ENCODE data around the gene TBC1D14. TPM values are rescaled to one million over a fixed set of nuclear protein-coding genes. Genes with fewer than 3 reads are reported as not detected.

Gene TBC1D14
- total and polyA plus RNA-seq, 9 of the 15 experiments (the other 6 are each of a cell fraction or from before 2014, with no cell fraction given) = 2.1 to 59.6 (median 44.8) TPM

DNA sequence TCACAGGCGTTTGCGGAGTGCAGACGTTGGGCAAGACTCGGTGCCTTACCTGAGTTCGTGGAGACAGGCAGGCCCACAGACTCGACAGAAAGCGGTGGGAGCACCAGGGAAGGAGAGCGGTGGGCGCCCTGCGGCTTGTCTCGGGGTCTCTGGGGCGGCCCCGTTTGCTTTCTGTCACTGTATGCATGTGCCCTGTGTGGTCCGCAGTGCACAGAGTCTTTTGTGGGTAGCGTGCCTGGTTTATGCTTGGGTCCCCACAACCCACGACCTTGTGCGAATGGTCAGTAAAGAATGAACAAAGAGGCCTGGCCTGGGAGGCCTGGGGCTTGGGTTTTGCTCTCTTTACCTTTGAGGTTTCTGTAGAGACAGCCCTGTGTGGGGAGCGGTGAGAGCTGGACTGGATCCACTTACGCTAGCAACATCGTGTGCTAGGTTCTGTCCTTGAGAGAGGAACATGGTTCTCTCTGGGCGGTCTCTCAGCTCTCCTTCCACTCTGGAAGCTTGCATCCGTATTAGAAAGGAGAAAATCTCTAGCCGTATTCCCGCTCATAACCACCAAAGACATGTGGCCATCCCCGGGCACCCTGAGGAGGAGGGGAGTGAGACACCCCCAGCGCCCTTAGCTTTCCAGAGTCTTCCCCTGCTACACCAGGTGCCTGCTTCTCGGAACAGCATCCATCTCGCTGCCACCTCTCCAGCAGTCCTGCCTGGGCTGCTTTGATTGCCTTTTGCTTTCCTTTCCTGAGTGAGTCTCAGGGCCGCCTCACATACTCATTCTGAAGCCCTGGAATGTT lies 134.7 kb downstream of the TBC1D14 start:
- H2AFZ ChIP-seq (ENCODE audit: low read depth, low read length) = peak overlapping the region; percentile 95
- H4K20me1 ChIP-seq (replicated peaks; ENCODE audit: control insufficient read depth, insufficient read depth, low read length) = peaks cover 20% of the 10 kb centered on the region
- H3K79me2 ChIP-seq (ENCODE audit: control insufficient read depth, insufficient read depth, low read length) = peaks cover 53% of the 10 kb centered on the region
- FAIRE-seq = peak; percentile 73
- POLR2A ChIA-PET = interaction anchor here (0.6 to 2.0 kb wide), 8 partner anchors 10 to 134 kb away, joined by 3 to 10 read pairs (median 4); no protein-coding TSS in a partner anchor
- H3K4me1 ChIP-seq (replicated peaks in 1 of 2; ENCODE audit: control insufficient read depth in 2 of 2, insufficient read depth in 2 of 2, low read length in 2 of 2) = peaks cover 12 to 41% of the 10 kb centered on the region in 2 experiments; a peak in 4 of 5 replicates
- 16% methylated on average over 25 of the region's 29 CpGs for WGBS (ENCODE audit: insufficient coverage, low coverage, missing lambda C conversion rate)
- H3K4me2 ChIP-seq (ENCODE audit: insufficient read depth, low read length) = peak overlapping the region; percentile 86
- peak overlapping the region; percentile 96 for H3K4me3 ChIP-seq
- DNase-seq (ENCODE audit: extremely low read depth in 1 of 4, low spot score in 3 of 4) = no peak
- intact Hi-C loops (cut with micrococcal nuclease) (no loop called here), in situ Hi-C loops (cut with MboI) (no loop called here)
- no peaks in the 10 kb centered on the region for H3K27me3 ChIP-seq (ENCODE audit: control insufficient read depth in 2 of 2, insufficient read depth in 2 of 2, low read length in 2 of 2)
- no peaks in the 10 kb centered on the region for H3K9me3 ChIP-seq (replicated peaks; ENCODE audit: control insufficient read depth, insufficient read depth, low read depth, low read length)
- H3K9me1 ChIP-seq (ENCODE audit: control insufficient read depth, insufficient read depth, low read length) = no peaks in the 10 kb centered on the region
- BruUV-seq (replicated peaks) = no TSS peak
- peak; percentile 1; the same call in 2 of the 3 replicates for ATAC-seq
- H3K27ac ChIP-seq (ENCODE audit: extremely low read depth, low read depth, low read length) = peak overlapping the region; percentile 79
- H3K9ac ChIP-seq (ENCODE audit: insufficient read depth in 1 of 2, low read depth in 2 of 2, low read length in 2 of 2) = peak overlapping the region; percentile 87 to 100
- H3K36me3 ChIP-seq (ENCODE audit: control insufficient read depth, insufficient read depth, low read length) = peaks cover 9% of the 10 kb centered on the region; the same call in 1 of the 3 replicates
- CTCF ChIA-PET (ENCODE audit: low intra/inter-chr PET ratio) = no interaction called here
- TF ChIP-seq ZNF408 (CRISPR knock-in tag; IDR thresholded peaks at IDR 0.05; ENCODE audit: low read depth) (no peak), ZNF316 (IDR thresholded peaks at IDR 0.05) (no peak), TBL1XR1 (IDR thresholded peaks at IDR 0.05; ENCODE audit: low read length in 2 of 2) (no peak), MCM7 (IDR thresholded peaks at IDR 0.05) (no peak), SRF (CRISPR knock-in tag; IDR thresholded peaks at IDR 0.05) (no peak), NR2F6 (CRISPR knock-in tag; IDR thresholded peaks at IDR 0.05) (no peak), TRIM28 (IDR thresholded peaks at IDR 0.05) (no peak), TAL1 (IDR thresholded peaks at IDR 0.05) (no peak), KAT8 (IDR thresholded peaks at IDR 0.05; ENCODE audit: low read depth) (no peak)
- TF ChIP-seq, protein P1, sequence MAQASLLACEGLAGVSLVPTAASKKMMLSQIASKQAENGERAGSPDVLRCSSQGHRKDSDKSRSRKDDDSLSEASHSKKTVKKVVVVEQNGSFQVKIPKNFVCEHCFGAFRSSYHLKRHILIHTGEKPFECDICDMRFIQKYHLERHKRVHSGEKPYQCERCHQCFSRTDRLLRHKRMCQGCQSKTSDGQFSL (CRISPR knock-in tag; IDR thresholded peaks at IDR 0.05) = no peak
- TF ChIP-seq, protein P1 (tag; IDR thresholded peaks at IDR 0.05) = no peak
- TF ChIP-seq, protein P2, sequence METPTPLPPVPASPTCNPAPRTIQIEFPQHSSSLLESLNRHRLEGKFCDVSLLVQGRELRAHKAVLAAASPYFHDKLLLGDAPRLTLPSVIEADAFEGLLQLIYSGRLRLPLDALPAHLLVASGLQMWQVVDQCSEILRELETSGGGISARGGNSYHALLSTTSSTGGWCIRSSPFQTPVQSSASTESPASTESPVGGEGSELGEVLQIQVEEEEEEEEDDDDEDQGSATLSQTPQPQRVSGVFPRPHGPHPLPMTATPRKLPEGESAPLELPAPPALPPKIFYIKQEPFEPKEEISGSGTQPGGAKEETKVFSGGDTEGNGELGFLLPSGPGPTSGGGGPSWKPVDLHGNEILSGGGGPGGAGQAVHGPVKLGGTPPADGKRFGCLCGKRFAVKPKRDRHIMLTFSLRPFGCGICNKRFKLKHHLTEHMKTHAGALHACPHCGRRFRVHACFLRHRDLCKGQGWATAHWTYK (CRISPR knock-in tag; IDR thresholded peaks at IDR 0.05) = no peak
- TF ChIP-seq, protein P3, sequence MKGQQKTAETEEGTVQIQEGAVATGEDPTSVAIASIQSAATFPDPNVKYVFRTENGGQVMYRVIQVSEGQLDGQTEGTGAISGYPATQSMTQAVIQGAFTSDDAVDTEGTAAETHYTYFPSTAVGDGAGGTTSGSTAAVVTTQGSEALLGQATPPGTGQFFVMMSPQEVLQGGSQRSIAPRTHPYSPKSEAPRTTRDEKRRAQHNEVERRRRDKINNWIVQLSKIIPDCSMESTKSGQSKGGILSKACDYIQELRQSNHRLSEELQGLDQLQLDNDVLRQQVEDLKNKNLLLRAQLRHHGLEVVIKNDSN (CRISPR knock-in tag; IDR thresholded peaks at IDR 0.05) = 0 out of 2 replicates have a peak, but pooled peaks have one; percentile 0
- TF ChIP-seq, protein P4, sequence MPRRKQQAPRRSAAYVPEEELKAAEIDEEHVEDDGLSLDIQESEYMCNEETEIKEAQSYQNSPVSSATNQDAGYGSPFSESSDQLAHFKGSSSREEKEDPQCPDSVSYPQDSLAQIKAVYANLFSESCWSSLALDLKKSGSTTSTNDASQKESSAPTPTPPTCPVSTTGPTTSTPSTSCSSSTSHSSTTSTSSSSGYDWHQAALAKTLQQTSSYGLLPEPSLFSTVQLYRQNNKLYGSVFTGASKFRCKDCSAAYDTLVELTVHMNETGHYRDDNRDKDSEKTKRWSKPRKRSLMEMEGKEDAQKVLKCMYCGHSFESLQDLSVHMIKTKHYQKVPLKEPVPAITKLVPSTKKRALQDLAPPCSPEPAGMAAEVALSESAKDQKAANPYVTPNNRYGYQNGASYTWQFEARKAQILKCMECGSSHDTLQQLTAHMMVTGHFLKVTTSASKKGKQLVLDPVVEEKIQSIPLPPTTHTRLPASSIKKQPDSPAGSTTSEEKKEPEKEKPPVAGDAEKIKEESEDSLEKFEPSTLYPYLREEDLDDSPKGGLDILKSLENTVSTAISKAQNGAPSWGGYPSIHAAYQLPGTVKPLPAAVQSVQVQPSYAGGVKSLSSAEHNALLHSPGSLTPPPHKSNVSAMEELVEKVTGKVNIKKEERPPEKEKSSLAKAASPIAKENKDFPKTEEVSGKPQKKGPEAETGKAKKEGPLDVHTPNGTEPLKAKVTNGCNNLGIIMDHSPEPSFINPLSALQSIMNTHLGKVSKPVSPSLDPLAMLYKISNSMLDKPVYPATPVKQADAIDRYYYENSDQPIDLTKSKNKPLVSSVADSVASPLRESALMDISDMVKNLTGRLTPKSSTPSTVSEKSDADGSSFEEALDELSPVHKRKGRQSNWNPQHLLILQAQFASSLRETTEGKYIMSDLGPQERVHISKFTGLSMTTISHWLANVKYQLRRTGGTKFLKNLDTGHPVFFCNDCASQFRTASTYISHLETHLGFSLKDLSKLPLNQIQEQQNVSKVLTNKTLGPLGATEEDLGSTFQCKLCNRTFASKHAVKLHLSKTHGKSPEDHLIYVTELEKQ (CRISPR knock-in tag; IDR thresholded peaks at IDR 0.05) = no peak
- TF ChIP-seq, protein P5, sequence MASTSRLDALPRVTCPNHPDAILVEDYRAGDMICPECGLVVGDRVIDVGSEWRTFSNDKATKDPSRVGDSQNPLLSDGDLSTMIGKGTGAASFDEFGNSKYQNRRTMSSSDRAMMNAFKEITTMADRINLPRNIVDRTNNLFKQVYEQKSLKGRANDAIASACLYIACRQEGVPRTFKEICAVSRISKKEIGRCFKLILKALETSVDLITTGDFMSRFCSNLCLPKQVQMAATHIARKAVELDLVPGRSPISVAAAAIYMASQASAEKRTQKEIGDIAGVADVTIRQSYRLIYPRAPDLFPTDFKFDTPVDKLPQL (IDR thresholded peaks at IDR 0.05; ENCODE audit: extremely low read depth, insufficient read length) = no peak

All from K562 (cell line).